HCT116 (cell line): ENCODE measurements around the gene BMERB1. TPM values are rescaled to one million over a fixed set of nuclear protein-coding genes. Genes with fewer than 3 reads are reported as not detected.

Source experiments
- ATAC-seq: fragments of 200-7000 bp; cut with Tn5 transposase; 2 replicates; pipeline ENCODE4 v1.9.1; 2020; ENCODE audit warnings: mild to moderate bottlenecking, moderate library complexity
- BruUV-seq: library from RNA; stranded (reverse); fragments of 400-500 nt; replicated peaks from 2 replicates; lab custom pipeline; 2021; lab: Mats Ljungman, UMichigan
- CTCF ChIA-PET: fragments of 300-600 bp; sonication (Branson Sonifier 250); formaldehyde crosslinking; loops from one replicate; lab custom pipeline; 2021; ENCODE audit warnings: antibody characterized with exemption; lab: Charles Lee
- POLR2A ChIA-PET: fragments of 300-600, 350-600 bp; sonication (Branson Sonifier 250); formaldehyde crosslinking; loops from one replicate; lab custom pipeline; 2021; ENCODE audit warnings: antibody characterized with exemption; lab: Charles Lee
- RAD21 ChIA-PET, 2 experiments: fragments of 300-600 bp; sonication (Branson Sonifier 250); formaldehyde crosslinking; loops; one replicate each; lab custom pipeline; 2023; ENCODE audit warnings: low total read pairs in 2 of 2; ENCODE audit not compliant: uncharacterized antibody in 2 of 2, unreplicated experiment in 2 of 2, low non-redundant PET in 1 of 2; lab: Charles Lee
- DNase-seq: peaks from one replicate; pipeline ENCODE4 v3.0.0-alpha.2; 2010; ENCODE audit warnings: low read depth, low spot score
- H2AFZ ChIP-seq: fragments of 200-600 bp; shearing (Covaris generic), sonication (generic); 2 replicates; pipeline ENCODE4 v1.6.1; 2017; ENCODE audit warnings: low read depth, mixed run types, mixed read lengths, antibody characterized with exemption, low read length; ENCODE audit not compliant: poor library complexity, severe bottlenecking
- H3K27ac ChIP-seq: 2 replicates; pipeline ENCODE4 v1.5.1; 2012; ENCODE audit warnings: low read depth, low read length
- H3K27me3 ChIP-seq: fragments of 200-600 bp; sonication (generic); 2 replicates; pipeline ENCODE4 v1.6.1; 2016; ENCODE audit warnings: mixed run types, low read length, mixed read lengths; ENCODE audit not compliant: insufficient read depth
- H3K36me3 ChIP-seq, 2 experiments: fragments of 200-500 bp in 1 of 2; fragments of 200-600 bp in 1 of 2; sonication (Bioruptor generic) in 1 of 2; sonication (generic) in 1 of 2; 2 replicates each; pipeline versions ENCODE4 v1.5.1 to v1.6.1; 2014 to 2016; ENCODE audit warnings: low read length in 2 of 2, inconsistent platforms in 1 of 2, mixed read lengths in 1 of 2, mixed run types in 1 of 2; ENCODE audit not compliant: insufficient read depth in 2 of 2, control insufficient read depth in 1 of 2
- H3K4me1 ChIP-seq, 2 experiments: fragments of 200-600 bp in 1 of 2; sonication (generic) in 1 of 2; 2 replicates each; pipeline versions ENCODE4 v1.5.1 to v1.6.1; 2012 to 2017; ENCODE audit warnings: low read length in 2 of 2, inconsistent platforms in 1 of 2, mild to moderate bottlenecking in 1 of 2, mixed read lengths in 1 of 2, mixed run types in 1 of 2, moderate library complexity in 1 of 2; ENCODE audit not compliant: insufficient read depth in 2 of 2, control insufficient read depth in 1 of 2
- H3K4me2 ChIP-seq: fragments of 200-600 bp; sonication (generic); 2 replicates; pipeline ENCODE4 v1.6.1; 2017; ENCODE audit warnings: mixed run types, low read length, mixed read lengths
- H3K4me3 ChIP-seq, 2 experiments: fragments of 200-600 bp in 1 of 2; sonication (generic) in 1 of 2; replicated peaks in 1 of 2; 2 replicates each; pipeline ENCODE4 v1.5.1; 2011 to 2016; ENCODE audit warnings: low read length in 2 of 2, control low read depth in 1 of 2, low read depth in 1 of 2, mild to moderate bottlenecking in 1 of 2, mixed read lengths in 1 of 2, mixed run types in 1 of 2
- H3K79me2 ChIP-seq: fragments of 200-600 bp; sonication (generic); 2 replicates; pipeline ENCODE4 v1.6.1; 2017; ENCODE audit warnings: mild to moderate bottlenecking, mixed run types, low read length, moderate library complexity, mixed read lengths; ENCODE audit not compliant: insufficient read depth
- H3K9ac ChIP-seq: fragments of 200-600 bp; sonication (generic); 2 replicates; pipeline ENCODE4 v1.6.1; 2016; ENCODE audit warnings: low read length, mixed read lengths
- H3K9me2 ChIP-seq: fragments of 200-600 bp; sonication (generic), shearing (Covaris generic); 2 replicates; pipeline ENCODE4 v1.6.1; 2017; ENCODE audit warnings: mixed run types, mild to moderate bottlenecking, moderate library complexity; ENCODE audit not compliant: insufficient read depth
- H3K9me3 ChIP-seq, 2 experiments: fragments of 200-500 bp in 1 of 2; fragments of 200-600 bp in 1 of 2; sonication (Bioruptor generic) in 1 of 2; sonication (generic) in 1 of 2; 2 replicates each; pipeline ENCODE4 v1.6.1; 2014 to 2017; ENCODE audit warnings: low read length in 2 of 2, mixed read lengths in 2 of 2, inconsistent platforms in 1 of 2, low read depth in 1 of 2, mild to moderate bottlenecking in 1 of 2, mixed run types in 1 of 2, moderate library complexity in 1 of 2; ENCODE audit not compliant: control insufficient read depth in 1 of 2, insufficient read depth in 1 of 2
- H4K20me1 ChIP-seq: fragments of 200-600 bp; sonication (generic), shearing (Covaris generic); 2 replicates; pipeline ENCODE4 v1.6.1; 2017; ENCODE audit warnings: mixed run types, mild to moderate bottlenecking, moderate library complexity; ENCODE audit not compliant: insufficient read depth
- CBX3 ChIP-seq: IDR thresholded peaks from 2 replicates; pipeline ENCODE4 v1.6.1; 2012; ENCODE audit warnings: low read depth
- CEBPB ChIP-seq: IDR thresholded peaks from 2 replicates; pipeline ENCODE4 v1.6.1; 2012; ENCODE audit warnings: low read depth
- ELF1 ChIP-seq: IDR thresholded peaks from 2 replicates; pipeline ENCODE4 v1.6.1; 2012; ENCODE audit warnings: low read depth, borderline replicate concordance
- EZH2 ChIP-seq: fragments of 200-600 bp; sonication (generic); IDR thresholded peaks from 2 replicates; pipeline ENCODE4 v1.6.1; 2017; ENCODE audit warnings: antibody characterized with exemption, mixed run types
- FOSL1 ChIP-seq: IDR thresholded peaks from 2 replicates; pipeline ENCODE4 v1.6.1; 2012; ENCODE audit warnings: low read depth
- JUND ChIP-seq: IDR thresholded peaks from 2 replicates; pipeline ENCODE4 v1.6.1; 2012
- MAX ChIP-seq: IDR thresholded peaks from 2 replicates; pipeline ENCODE4 v1.6.1; 2012
- POLR2AphosphoS5 ChIP-seq: IDR thresholded peaks from 2 replicates; pipeline ENCODE4 v1.6.1; 2011; ENCODE audit warnings: mild to moderate bottlenecking, low read depth, low read length, moderate library complexity
- RAD21 ChIP-seq: IDR thresholded peaks from 2 replicates; pipeline ENCODE4 v1.6.1; 2012; ENCODE audit warnings: low read depth, mild to moderate bottlenecking
- REST ChIP-seq: IDR thresholded peaks from 2 replicates; pipeline ENCODE4 v1.6.1; 2012; ENCODE audit warnings: low read depth
- SRF ChIP-seq: IDR thresholded peaks from 2 replicates; pipeline ENCODE4 v1.6.1; 2012; ENCODE audit warnings: low read depth
- TCF7L2 ChIP-seq: IDR thresholded peaks from 2 replicates; pipeline ENCODE4 v1.7.0; 2011; ENCODE audit warnings: borderline replicate concordance, inconsistent platforms; ENCODE audit not compliant: insufficient read depth, insufficient read length; ENCODE audit errors: extremely low read depth
- YY1 ChIP-seq: IDR thresholded peaks from 2 replicates; pipeline ENCODE4 v1.6.1; 2011; ENCODE audit warnings: low read length, low read depth, moderate library complexity, mild to moderate bottlenecking; ENCODE audit not compliant: insufficient replicate concordance; ENCODE audit errors: extremely low read depth
- ZFX ChIP-seq: fragments of 450-650 bp; IDR thresholded peaks from 2 replicates; pipeline ENCODE4 v1.6.1; 2017
- ZNF274 ChIP-seq: fragments of 200-500 bp; sonication (Bioruptor generic); IDR thresholded peaks from 2 replicates; pipeline ENCODE4 v1.6.1; 2014; ENCODE audit warnings: mild to moderate bottlenecking, low read depth, low read length, inconsistent platforms
- intact Hi-C: fragments of 100-400 bp; cut with micrococcal nuclease; formaldehyde crosslinking; loops from 2 replicates; pipeline ENCODE4 v1.10.0; 2022
- total RNA-seq: library from RNA; stranded (reverse); gene quantifications from one replicate; pipeline ENCODE4 v1.2.1, GENCODE V29; 2021; ENCODE audit not compliant: unreplicated experiment

The BMERB1 gene
- total RNA-seq, 1 experiment from 2014 or later: 43.6 TPM

GRCh38 chr16:15445450-15445849 is 11.1 kb downstream of the BMERB1 start:
- POLR2A ChIA-PET: no interaction called here
- no peak for DNase-seq
- Histone ChIP-seq H3K79me2 (peaks cover 10% of the 10 kb centered on the region), H3K36me3 (no peaks in the 10 kb centered on the region; a peak in 1 of 4 replicates), H2AFZ (no peak overlapping the region), H3K4me2 (no peak overlapping the region), H3K4me3 (no peak overlapping the region), H3K9me2 (no peaks in the 10 kb centered on the region), H3K27ac (no peak overlapping the region), H3K4me1 (peaks cover 7 to 9% of the 10 kb centered on the region in 2 experiments), H4K20me1 (no peaks in the 10 kb centered on the region), H3K27me3 (no peaks in the 10 kb centered on the region), H3K9ac (no peak overlapping the region), H3K9me3 (no peaks in the 10 kb centered on the region)
- no peak for TF ChIP-seq ELF1
- TF ChIP-seq SRF: no peak
- no peak for TF ChIP-seq RAD21
- no peak for TF ChIP-seq POLR2AphosphoS5
- TF ChIP-seq YY1: no peak
- RAD21 ChIA-PET: no interaction called here
- CTCF ChIA-PET: no interaction called here
- intact Hi-C loops: no loop called here
- ATAC-seq: no peak
- BruUV-seq: no TSS peak

GRCh38 chr16:15446901-15447300 is 12.5 kb downstream of the BMERB1 start:
- BruUV-seq: no TSS peak
- CTCF ChIA-PET: no interaction called here
- TF ChIP-seq RAD21 (no peak), REST (no peak), ELF1 (no peak), POLR2AphosphoS5 (no peak), EZH2 (no peak), CBX3 (no peak), SRF (no peak), ZNF274 (no peak), CEBPB (no peak), FOSL1 (no peak), MAX (no peak), TCF7L2 (no peak), JUND (no peak), ZFX (no peak), YY1 (no peak)

More at GRCh38 chr16:15446901-15447300, 12.5 kb downstream of the BMERB1 start:
- H3K4me2 ChIP-seq: no peak overlapping the region
- H3K4me3 ChIP-seq: no peak overlapping the region
- POLR2A ChIA-PET: no interaction called here
- peaks cover 14% of the 10 kb centered on the region for H3K79me2 ChIP-seq
- RAD21 ChIA-PET: no interaction called here
- intact Hi-C loops: no loop called here
- H3K9me3 ChIP-seq: no peaks in the 10 kb centered on the region
- no peaks in the 10 kb centered on the region for H3K9me2 ChIP-seq
- no peaks in the 10 kb centered on the region for H4K20me1 ChIP-seq
- no peak overlapping the region for H3K9ac ChIP-seq
- DNase-seq: no peak
- no peaks in the 10 kb centered on the region for H3K4me1 ChIP-seq
- no peaks in the 10 kb centered on the region for H3K27me3 ChIP-seq
- H3K36me3 ChIP-seq: no peaks in the 10 kb centered on the region; a peak in 1 of 4 replicates
- no peak overlapping the region for H2AFZ ChIP-seq
- ATAC-seq: no peak
- no peak overlapping the region for H3K27ac ChIP-seq
